GM19193 (cell line): ENCODE measurements around the gene FZR1.

ENCODE experiments used
- POLR2A ChIP-seq: IDR thresholded peaks from 4 replicates; pipeline ENCODE4 v1.6.1; 2011; ENCODE audit not compliant: insufficient read depth, insufficient read length; ENCODE audit errors: extremely low read depth

FZR1 gene

GRCh38 chr19:3537101-3537437 lies 31.0 kb downstream of the FZR1 start:
- no peak for TF ChIP-seq POLR2A

- peak; percentile 11 for TF ChIP-seq POLR2A
Observed at GRCh38 chr19:3537438-3538240, 31.5 kb downstream of the FZR1 start.

DNA sequence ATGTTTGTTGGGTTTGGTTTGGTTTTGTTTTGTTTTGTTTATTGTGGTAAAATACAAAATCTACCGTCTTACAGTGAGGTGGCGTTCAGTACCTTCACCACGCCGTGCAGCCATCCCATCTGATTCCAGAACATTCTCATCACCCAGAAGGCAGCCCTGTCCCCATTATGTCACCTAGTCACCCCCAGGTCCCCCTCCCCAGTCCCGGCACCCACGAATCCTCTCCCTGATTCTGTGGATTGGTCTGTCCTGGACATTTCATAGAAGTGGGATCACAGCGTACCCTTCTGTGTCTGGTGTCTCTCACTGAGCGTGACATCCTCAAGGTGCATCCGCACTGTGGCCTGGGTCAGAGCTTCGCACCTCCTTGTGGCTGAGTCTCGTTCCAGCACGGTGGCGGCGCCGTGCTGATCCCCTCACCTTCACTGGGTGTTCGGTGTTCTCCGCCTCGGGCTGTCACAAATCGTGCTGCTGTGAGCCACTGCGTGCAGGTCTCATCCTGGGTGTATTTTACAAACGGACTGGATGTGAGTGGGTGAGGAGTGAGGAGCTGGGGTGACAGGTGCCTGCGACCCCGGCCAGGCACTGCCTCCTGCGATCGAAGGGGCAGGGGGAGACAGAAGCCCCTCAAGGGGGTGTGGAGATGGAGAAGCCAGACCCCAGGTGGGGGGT lies 32.3 kb downstream of the FZR1 start:
- no peak for TF ChIP-seq POLR2A

DNA sequence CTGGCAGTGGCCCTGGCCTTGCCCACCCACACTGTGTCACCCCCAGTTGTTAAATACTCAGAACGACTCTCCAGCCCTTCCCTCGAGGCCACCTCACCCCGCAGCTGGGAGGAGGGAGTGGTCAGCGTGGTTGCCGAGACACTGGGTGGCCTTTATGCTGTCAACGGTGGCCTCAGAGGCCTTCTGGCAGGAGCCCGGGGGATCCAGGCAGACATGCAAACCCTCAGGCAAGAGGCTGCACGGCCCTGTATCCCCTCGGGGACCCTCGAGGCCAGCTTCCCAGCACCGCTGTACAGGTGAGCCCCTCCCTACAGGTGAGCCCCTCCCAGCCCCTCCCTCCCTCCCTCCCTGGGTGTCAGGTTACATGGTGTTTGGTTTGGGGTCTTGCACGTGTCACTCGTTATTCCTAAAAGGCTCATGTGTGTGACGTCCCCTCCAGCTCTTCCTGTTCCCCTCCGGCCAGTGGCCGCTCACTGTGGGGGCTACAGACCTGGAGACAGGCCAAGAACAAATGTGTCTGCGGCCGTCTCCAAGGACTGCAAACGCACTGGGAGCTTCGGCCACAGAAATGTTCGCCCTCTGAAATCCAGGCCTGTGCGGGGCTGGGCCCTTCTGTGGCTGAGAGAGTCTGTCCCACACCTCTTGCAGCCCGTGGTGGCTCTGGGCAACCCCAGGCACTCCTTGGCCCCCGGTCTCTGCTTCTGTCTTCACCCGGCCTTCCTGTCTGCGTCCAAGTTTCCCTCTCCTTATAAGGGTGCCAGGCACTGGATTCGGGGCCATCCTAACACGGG lies 33.0 kb downstream of the FZR1 start, which contains the start of gene TEKTIP1:
Gene TEKTIP1, plus strand, starts transcription at position 210 of the 791 bp plus-strand sequence. Its CDS starts 4 bp downstream, at position 214.
- no peak for TF ChIP-seq POLR2A

DNA sequence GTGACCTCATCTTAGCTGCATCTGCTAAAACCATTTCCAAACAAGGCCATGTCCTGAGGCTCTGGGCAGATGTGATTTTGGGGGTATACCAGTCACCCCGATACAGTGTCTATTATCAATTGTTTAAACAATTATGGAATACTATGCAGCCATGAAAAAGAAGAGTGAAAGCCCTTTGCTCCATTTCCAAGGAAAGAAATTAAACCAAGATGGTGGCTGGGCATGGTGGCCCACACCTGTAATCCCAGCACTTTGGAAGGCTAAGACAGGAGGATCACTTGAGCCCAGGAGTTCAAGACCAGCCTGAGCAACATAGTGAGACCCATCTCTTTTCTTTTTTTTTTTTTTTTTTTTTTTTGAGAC lies 33.6 kb downstream of the FZR1 start:
- no peak for TF ChIP-seq POLR2A

DNA sequence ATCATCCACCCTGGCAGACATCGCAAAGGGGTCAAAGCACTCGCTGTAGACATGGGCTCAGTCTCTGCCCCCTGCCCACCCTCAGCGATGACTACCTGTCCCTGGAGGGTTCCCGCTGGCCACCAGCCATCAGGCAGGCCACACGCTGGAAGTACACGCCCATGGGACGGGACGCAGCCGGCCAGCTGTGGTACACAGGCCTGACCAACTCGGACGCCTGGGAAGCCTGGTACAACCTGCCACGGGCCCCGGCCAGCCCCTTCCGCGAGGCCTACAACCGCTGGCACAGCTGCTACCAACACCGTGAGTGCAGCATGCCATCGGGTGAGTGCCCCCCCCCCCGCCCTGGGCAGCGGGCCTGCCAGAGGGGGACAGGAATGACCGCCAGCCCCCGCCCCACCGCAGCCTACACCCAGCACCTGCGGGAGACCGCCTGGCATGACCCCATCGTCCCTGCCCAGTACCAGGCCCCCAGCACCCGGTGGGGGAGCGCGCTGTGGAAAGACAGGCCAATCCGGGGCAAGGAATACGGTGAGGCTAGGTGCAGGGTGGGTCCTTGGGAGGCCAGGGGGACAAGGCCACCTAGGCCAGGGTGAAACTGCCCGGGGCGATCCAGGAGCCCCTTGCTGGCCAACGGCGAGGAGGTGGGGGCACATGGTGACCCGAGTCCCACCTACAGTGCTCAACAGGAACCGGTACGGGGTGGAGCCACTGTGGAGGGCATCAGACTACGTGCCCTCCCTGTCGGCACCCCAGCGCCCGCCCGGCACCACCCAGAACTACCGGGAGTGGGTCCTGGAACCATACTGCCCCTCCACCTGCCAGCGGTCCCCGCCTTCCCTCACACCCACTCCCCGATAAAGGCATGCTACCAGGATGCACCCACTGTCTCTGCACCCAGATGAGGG lies 37.3 kb downstream of the FZR1 start:
- no peak for TF ChIP-seq POLR2A

DNA sequence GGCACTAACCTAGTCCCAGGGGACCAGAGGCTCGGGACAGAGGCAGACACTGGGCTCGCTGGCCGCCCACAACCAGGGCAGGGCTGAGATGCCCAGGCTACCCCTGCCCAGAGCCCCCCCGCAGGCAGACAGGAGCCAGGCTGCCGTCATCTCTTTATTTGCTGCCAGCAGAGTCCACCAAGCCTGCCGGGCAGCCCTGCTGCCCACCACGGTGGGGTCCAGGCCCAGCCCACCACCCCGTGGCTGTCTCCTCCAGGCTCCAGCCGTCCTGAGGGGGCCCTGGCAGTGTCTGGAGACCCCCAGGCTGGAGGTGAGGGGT lies 37.9 kb downstream of the FZR1 start:
- TF ChIP-seq POLR2A, result no peak

DNA sequence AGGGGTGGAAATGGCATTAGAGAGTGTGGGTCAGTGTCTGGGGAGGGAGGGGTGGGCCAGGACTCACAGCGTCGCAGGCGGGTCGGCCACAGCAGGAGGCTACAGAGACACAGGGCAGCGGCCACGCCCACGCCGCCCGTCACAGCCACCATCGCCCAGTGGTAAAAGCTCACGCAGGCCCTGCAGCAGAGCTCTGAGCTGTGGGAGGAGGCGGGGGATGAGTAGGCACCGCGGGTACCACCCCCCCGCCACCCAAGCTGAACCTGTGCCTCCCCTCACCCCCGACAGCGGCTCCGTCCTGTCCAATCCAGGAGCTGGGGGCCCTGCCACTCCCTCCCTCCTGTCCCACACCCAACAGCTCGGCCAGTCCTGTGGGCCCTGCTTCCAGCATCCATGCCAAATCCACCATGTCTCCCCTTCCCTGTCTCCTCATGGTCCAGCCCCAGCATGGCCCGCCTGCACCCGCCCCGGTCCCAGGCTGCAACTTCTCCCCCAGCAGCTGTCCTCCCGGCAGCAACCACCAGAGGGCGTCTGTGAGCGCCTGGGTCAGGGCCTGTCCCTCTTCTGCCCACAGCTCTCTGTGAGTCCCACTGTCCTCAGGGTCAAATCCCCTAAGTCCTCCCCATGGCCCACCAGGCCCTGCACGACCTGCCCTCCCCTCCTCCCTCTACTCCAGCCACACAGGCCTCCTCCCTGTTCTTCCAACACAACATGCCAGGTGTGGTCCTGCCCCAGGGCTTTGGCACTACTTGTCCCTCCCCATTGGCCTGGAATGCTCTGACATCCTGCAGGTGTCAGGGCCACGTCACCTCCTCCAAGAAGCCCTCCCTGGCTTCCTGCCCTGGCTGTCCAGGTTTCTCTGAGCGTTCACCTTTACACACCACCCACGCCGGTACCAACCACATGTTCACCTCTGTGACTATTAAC lies 38.9 kb downstream of the FZR1 start:
- no peak for TF ChIP-seq POLR2A

DNA sequence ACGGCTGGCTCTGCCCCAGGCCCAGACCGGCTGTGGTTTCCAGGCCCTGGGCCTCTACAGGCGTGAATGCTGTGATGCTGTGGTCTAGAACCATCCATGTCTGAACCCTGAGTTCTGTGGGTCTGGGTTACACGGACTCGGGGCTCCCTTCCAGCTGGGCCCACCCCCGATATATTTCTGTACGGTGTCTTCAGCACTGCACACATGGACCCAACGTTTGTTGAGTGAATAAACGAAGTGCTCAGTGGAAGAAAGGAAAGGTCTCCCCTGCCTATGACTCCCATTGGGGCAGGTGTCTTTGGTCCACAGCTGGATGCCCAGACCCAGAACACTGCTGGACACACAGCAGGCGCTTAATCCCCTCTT lies 39.5 kb downstream of the FZR1 start:
- no peak for TF ChIP-seq POLR2A

- TF ChIP-seq POLR2A, result no peak
Observed at GRCh38 chr19:3546119-3546518, 40.0 kb downstream of the FZR1 start.

GRCh38 chr19:3547301-3547731 lies 41.2 kb downstream of the FZR1 start:
- TF ChIP-seq POLR2A, result no peak

GRCh38 chr19:3547767-3548282 lies 41.7 kb downstream of the FZR1 start:
- no peak for TF ChIP-seq POLR2A

- TF ChIP-seq POLR2A, result no peak
Observed at GRCh38 chr19:3548606-3549005, 42.5 kb downstream of the FZR1 start.
